Esophagus (tissue), 2 donors: ENCODE results near the gene ANKRD26. TPM values are rescaled to one million over a fixed set of nuclear protein-coding genes. Genes with fewer than 3 reads are reported as not detected.

Experiments used
- H3K27ac ChIP-seq, 2 donors: one replicate each; pipeline ENCODE4 v1.5.1; 2013; ENCODE audit warnings: low read depth in 2 of 2, mild to moderate bottlenecking in 2 of 2, inconsistent platforms in 1 of 2, low read length in 1 of 2, moderate library complexity in 1 of 2
- H3K27me3 ChIP-seq, 2 donors: one replicate each; pipeline ENCODE4 v1.6.1; 2013; ENCODE audit warnings: low read length in 2 of 2, control low read depth in 1 of 2, mild to moderate bottlenecking in 1 of 2; ENCODE audit not compliant: insufficient read depth in 2 of 2, control insufficient read depth in 1 of 2
- H3K36me3 ChIP-seq, 2 donors: one replicate each; pipeline ENCODE4 v1.6.1; 2013; ENCODE audit warnings: low read length in 1 of 2; ENCODE audit not compliant: control insufficient read depth in 2 of 2, insufficient read depth in 2 of 2
- H3K4me1 ChIP-seq, 2 donors: one replicate each; pipeline ENCODE4 v1.6.1; 2013; ENCODE audit warnings: low read length in 1 of 2; ENCODE audit not compliant: control insufficient read depth in 2 of 2, insufficient read depth in 2 of 2
- H3K4me3 ChIP-seq, 2 donors: one replicate each; pipeline ENCODE4 v1.5.1; 2013; ENCODE audit warnings: low read length in 2 of 2, mild to moderate bottlenecking in 2 of 2, low read depth in 1 of 2, moderate library complexity in 1 of 2
- H3K9me3 ChIP-seq, 2 donors: one replicate each; pipeline ENCODE4 v1.6.1; 2013; ENCODE audit warnings: mild to moderate bottlenecking in 2 of 2, low read depth in 1 of 2, low read length in 1 of 2, moderate library complexity in 1 of 2; ENCODE audit not compliant: control insufficient read depth in 2 of 2, insufficient read depth in 1 of 2
- WGBS, 2 donors: extraction: QIAGEN DNeasy Blood & Tissue Kit; methylation state at CpG; one replicate each; pipeline ENCODE4 v1.1.7; 2013; 5-methylcytosine and 5-hydroxymethylcytosine counted together
- polyA plus RNA-seq, 2 donors: library from polyadenylated mRNA; stranded (reverse); fragments of 200-250 nt; gene quantifications; one replicate each; pipeline ENCODE4 v1.2.3, GENCODE V29; 2013
- donor health status: healthy with polysubstance abuse.
- donor health status: Bipolar disorder and iron deficiency.

The ANKRD26 gene
- polyA plus RNA-seq, 2 donors = 1.5 to 2.6 TPM

- Histone ChIP-seq H3K27me3 (no peaks in the 10 kb centered on the region), H3K9me3 (no peaks in the 10 kb centered on the region), H3K4me1 (no peaks in the 10 kb centered on the region), H3K36me3 (no peaks in the 10 kb centered on the region), H3K27ac (no peak overlapping the region), H3K4me3 (no peak overlapping the region)
- WGBS, 2 donors = 79 to 84% methylated on average over 4 of the region's 4 CpGs
Observed at GRCh38 chr10:26981232-26981824, 119.0 kb downstream of the ANKRD26 start.

GRCh38 chr10:26978519-26978918 is 121.8 kb downstream of the ANKRD26 start:
- 88 to 90% methylated on average over 4 of the region's 4 CpGs for WGBS, 2 donors
- no peaks in the 10 kb centered on the region for H3K27me3 ChIP-seq
- H3K4me3 ChIP-seq = no peak overlapping the region
- H3K36me3 ChIP-seq = no peaks in the 10 kb centered on the region
- no peaks in the 10 kb centered on the region for H3K9me3 ChIP-seq
- H3K4me1 ChIP-seq = no peaks in the 10 kb centered on the region
- no peak overlapping the region for H3K27ac ChIP-seq

DNA sequence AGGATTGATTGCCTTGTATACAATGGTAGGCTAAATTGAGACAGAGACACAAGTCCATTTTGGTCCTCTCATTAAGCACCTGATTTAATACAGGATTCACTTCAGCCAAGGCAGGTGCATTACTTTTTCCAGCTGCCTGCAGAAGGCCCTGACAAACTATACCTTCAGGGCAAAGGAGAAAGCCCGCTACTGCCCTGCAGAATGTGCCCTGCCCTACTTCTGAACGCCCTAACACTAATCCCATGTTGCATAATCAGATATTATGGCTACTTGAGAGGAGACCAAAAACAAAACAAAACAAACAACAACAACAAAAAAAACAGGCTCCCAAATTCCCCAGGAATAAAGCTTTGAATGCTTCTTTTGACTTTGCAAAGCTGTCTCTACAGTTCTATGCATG is 122.7 kb downstream of the ANKRD26 start:
- Histone ChIP-seq H3K4me3 (no peak overlapping the region), H3K27me3 (no peaks in the 10 kb centered on the region), H3K27ac (no peak overlapping the region), H3K36me3 (no peaks in the 10 kb centered on the region), H3K9me3 (no peaks in the 10 kb centered on the region), H3K4me1 (no peaks in the 10 kb centered on the region)
- WGBS, 2 donors = 62 to 64% methylated on average over 2 of the region's 2 CpGs

DNA sequence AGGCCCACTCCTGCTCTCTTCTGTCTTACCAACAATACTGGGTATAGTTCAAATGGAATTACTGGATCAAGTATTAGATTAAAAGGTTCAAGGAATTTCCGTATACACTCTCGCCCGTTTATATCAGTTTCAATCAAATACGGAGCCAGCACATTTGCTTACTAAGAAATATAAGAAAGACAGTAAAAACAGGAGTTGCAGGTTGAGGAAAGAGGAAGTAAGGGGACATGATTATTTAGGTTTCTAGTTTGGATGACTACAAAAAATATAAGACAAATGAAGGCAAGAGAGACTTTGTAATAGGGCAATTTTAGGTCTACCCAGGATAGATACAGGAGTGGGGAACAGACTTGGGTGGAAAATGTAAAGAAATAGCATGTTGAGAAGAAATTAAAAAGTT is 129.6 kb downstream of the ANKRD26 start:
- Histone ChIP-seq H3K4me3 (no peak overlapping the region), H3K27ac (no peak overlapping the region), H3K4me1 (no peaks in the 10 kb centered on the region), H3K9me3 (no peaks in the 10 kb centered on the region), H3K36me3 (no peaks in the 10 kb centered on the region), H3K27me3 (no peaks in the 10 kb centered on the region)
- WGBS, 2 donors = 83 to 91% methylated on average over 4 of the region's 4 CpGs

DNA sequence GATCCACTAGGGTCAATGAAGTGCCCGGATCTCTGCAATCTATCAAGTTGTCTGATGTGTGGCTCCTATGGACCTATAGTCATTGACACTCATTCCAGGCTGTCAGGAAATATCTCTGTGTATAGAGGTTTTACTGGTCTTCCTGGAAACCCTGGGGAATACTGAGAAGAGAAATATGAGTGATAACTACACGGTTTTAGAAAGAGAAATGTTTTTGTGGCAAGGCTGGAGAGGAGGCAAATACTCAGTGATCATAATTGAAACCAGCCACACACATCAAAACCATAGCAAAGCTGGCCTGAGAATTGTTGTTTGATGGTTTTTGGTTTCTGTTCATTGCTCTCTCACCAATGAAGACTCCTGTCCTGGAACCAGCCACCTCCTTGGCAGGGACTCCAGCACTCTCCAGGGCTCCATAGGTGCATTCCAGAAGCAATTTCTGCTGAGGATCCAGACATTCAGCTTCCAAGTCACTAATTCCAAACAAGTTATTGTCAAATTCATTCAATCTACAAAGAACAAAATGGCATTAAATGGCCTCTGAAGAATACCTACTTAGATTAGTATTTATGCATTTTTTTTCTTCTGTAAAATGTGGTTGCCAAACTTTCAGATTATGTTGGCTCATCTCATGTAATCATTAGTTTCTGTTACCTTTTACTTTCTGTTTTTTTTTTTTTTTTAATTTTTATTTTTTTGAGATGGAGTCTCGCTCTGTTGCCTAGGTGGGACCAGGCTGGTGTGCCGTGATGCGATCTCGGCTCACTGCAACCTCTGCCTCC is 131.0 kb downstream of the ANKRD26 start:
- Histone ChIP-seq H3K27ac (no peak overlapping the region), H3K36me3 (no peaks in the 10 kb centered on the region), H3K27me3 (no peaks in the 10 kb centered on the region), H3K4me3 (no peak overlapping the region), H3K9me3 (no peaks in the 10 kb centered on the region), H3K4me1 (no peaks in the 10 kb centered on the region)
- 86 to 87% methylated on average over 6 of the region's 6 CpGs for WGBS, 2 donors

DNA sequence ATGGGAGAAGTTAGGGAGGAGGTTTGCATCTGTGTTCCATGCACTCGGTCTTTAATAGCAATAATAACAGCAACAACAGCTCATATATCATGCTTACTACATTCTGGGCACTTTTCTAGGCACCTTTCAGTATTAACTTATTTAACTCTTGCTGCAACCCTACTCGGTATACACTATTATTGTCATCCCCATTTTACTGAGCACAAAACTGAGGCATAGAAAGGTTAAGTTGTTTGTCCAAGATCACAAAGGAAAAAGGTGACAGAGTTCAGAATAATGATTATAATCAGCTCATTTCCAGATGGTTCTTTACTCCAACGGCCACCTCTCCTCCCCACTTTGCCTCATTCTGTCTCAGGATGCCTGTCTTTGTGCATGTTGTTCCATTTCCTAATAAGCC is 137.5 kb downstream of the ANKRD26 start:
- 76 to 77% methylated on average over 3 of the region's 3 CpGs for WGBS, 2 donors
- H3K27ac ChIP-seq = no peak overlapping the region
- H3K27me3 ChIP-seq = no peaks in the 10 kb centered on the region
- no peak overlapping the region for H3K4me3 ChIP-seq
- H3K36me3 ChIP-seq = no peaks in the 10 kb centered on the region
- no peaks in the 10 kb centered on the region for H3K9me3 ChIP-seq
- no peaks in the 10 kb centered on the region for H3K4me1 ChIP-seq

- Histone ChIP-seq H3K36me3 (no peaks in the 10 kb centered on the region), H3K27ac (no peak overlapping the region), H3K9me3 (no peaks in the 10 kb centered on the region), H3K4me1 (no peaks in the 10 kb centered on the region), H3K4me3 (no peak overlapping the region), H3K27me3 (no peaks in the 10 kb centered on the region)
- WGBS, 2 donors = 80 to 85% methylated on average over 7 of the region's 7 CpGs
Observed at GRCh38 chr10:26960308-26960707, 140.0 kb downstream of the ANKRD26 start.

DNA sequence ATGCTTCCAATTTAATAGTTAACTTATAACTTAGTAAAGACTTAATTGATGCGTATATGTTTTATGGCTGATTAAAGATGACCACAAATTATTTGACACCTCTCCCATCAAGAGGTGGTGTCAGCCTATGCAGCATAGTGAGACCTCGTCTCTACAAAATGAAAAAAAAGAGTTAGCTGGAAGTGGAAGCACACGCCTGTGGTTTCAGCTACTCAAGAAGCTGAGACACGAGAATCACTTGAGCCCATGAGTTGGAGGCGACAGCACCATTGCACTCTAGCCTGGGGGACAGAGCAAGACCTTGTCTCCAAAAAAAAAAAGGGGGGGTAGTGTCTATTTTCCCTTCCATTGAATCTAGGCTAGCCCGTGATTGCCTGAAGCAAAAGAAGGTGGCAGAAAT is 140.5 kb downstream of the ANKRD26 start:
- no peaks in the 10 kb centered on the region for H3K9me3 ChIP-seq
- no peak overlapping the region for H3K4me3 ChIP-seq
- no peaks in the 10 kb centered on the region for H3K4me1 ChIP-seq
- 89 to 91% methylated on average over 6 of the region's 6 CpGs for WGBS, 2 donors
- H3K27me3 ChIP-seq = no peaks in the 10 kb centered on the region
- no peaks in the 10 kb centered on the region for H3K36me3 ChIP-seq
- no peak overlapping the region for H3K27ac ChIP-seq
